Smooth muscle cell of the umbilical artery (primary cell): ENCODE measurements around the gene CNOT1. TPM values are rescaled to one million over a fixed set of nuclear protein-coding genes. Genes with fewer than 3 reads are reported as not detected.

Source experiments
- total RNA-seq: library from RNA; depleted of rRNA; stranded (reverse); fragments of >200 nt; gene quantifications from 2 replicates; pipeline ENCODE4 v1.2.3, GENCODE V29; 2014

The CNOT1 gene
- total RNA-seq = 95.9 and 163 TPM in 2 replicates

GRCh38 chr16:58629733-58630640 is at the start of gene CNOT1:
CNOT1 (minus strand) TSS chr16:58629826; CDS start chr16:58599337, 30,489 bp downstream.

GRCh38 chr16:58515125-58515870 is 114.3 kb downstream of the CNOT1 start, which contains the start of gene SETD6:
SETD6 (plus strand) TSS chr16:58515517; CDS start chr16:58515538, 21 bp downstream.

GRCh38 chr16:58499615-58500351 is 129.8 kb downstream of the CNOT1 start, which contains the start of gene NDRG4:
NDRG4 (plus strand) TSS chr16:58500143; CDS start chr16:58500249, 106 bp downstream.

Other genes starting within 250 kb of the CNOT1 start
- 0.89 and 3.1 TPM in 2 replicates for gene GINS3, start 237.4 kb downstream of the CNOT1 start, total RNA-seq
- 11.3 and 13.7 TPM in 2 replicates for gene NDRG4, start 129.7 kb downstream of the CNOT1 start, total RNA-seq
- 13.3 and 14.0 TPM in 2 replicates for gene SETD6, start 114.3 kb downstream of the CNOT1 start, total RNA-seq
- 47.2 and 49.6 TPM in 2 replicates for gene SLC38A7, start 54.9 kb upstream of the CNOT1 start, total RNA-seq
- gene GOT2, start 104.5 kb upstream of the CNOT1 start, total RNA-seq = 34.1 and 75.5 TPM in 2 replicates